Endothelial cell of umbilical vein (primary cell): Measurements from ENCODE around the gene FBXL13. TPM values are rescaled to one million over a fixed set of nuclear protein-coding genes. Genes with fewer than 3 reads are reported as not detected.

Experiments
- BruUV-seq: library from RNA; stranded (reverse); fragments of 400-500 nt; replicated peaks from 2 replicates; lab custom pipeline; 2021; lab: Mats Ljungman, UMichigan
- CTCF ChIA-PET: fragments of 300-600, 350-600 bp; sonication (Branson Sonifier 250); formaldehyde crosslinking; loops from one replicate; lab custom pipeline; 2021; ENCODE audit warnings: antibody characterized with exemption, inconsistent platforms; lab: Charles Lee
- POLR2A ChIA-PET: fragments of 300-600, 350-600 bp; sonication (Branson Sonifier 250); formaldehyde crosslinking; loops from one replicate; lab custom pipeline; 2021; ENCODE audit warnings: antibody characterized with exemption, inconsistent platforms; lab: Charles Lee
- DNase-seq: peaks from one replicate; pipeline ENCODE4 v3.0.0-alpha.2; 2011; ENCODE audit warnings: low read depth, low spot score
- FAIRE-seq: peaks from 2 replicates; lab custom pipeline; 2011; peaks lifted over from hg19 to GRCh38; lab: Jason Lieb, UNC
- H2AFZ ChIP-seq: 2 replicates; pipeline ENCODE4 v1.6.0; 2012; ENCODE audit warnings: low read depth, low read length, control low read depth, inconsistent platforms
- H3K27ac ChIP-seq: 2 replicates; pipeline ENCODE4 v1.5.1; 2011; ENCODE audit warnings: low read depth, mild to moderate bottlenecking, control low read depth, low read length, moderate library complexity; ENCODE audit not compliant: insufficient read depth
- H3K27me3 ChIP-seq, 2 experiments: 2 replicates each; pipeline versions ENCODE4 v1.6.0 to v1.6.1; 2011; ENCODE audit warnings: low read length in 2 of 2, mixed read lengths in 1 of 2; ENCODE audit not compliant: control insufficient read depth in 2 of 2, insufficient read depth in 2 of 2
- H3K36me3 ChIP-seq, 2 experiments: 2 replicates in 1 of 2; 3 replicates in 1 of 2; pipeline ENCODE4 v1.5.1; 2011; ENCODE audit warnings: low read length in 2 of 2, mild to moderate bottlenecking in 1 of 2, moderate library complexity in 1 of 2; ENCODE audit not compliant: control insufficient read depth in 2 of 2, insufficient read depth in 2 of 2; ENCODE audit errors: extremely low read depth in 1 of 2
- H3K4me1 ChIP-seq: 3 replicates; pipeline ENCODE4 v1.5.1; 2011; ENCODE audit warnings: mild to moderate bottlenecking, low read length; ENCODE audit not compliant: control insufficient read depth, insufficient read depth; ENCODE audit errors: extremely low read depth
- H3K4me2 ChIP-seq: 2 replicates; pipeline ENCODE4 v1.6.1; 2011; ENCODE audit warnings: low read length, control low read depth, mixed read lengths; ENCODE audit not compliant: insufficient read depth
- H3K4me3 ChIP-seq, 3 experiments: fragments of 200-600 bp in 1 of 3; sonication (generic), shearing (Covaris generic) in 1 of 3; replicated peaks in 1 of 3; 2 replicates each; pipeline ENCODE4 v1.5.1; 2011 to 2016; ENCODE audit warnings: control low read depth in 3 of 3, low read length in 3 of 3, mild to moderate bottlenecking in 2 of 3, inconsistent platforms in 1 of 3, low read depth in 1 of 3, moderate library complexity in 1 of 3; ENCODE audit not compliant: insufficient read depth in 1 of 3
- H3K79me2 ChIP-seq: 2 replicates; pipeline ENCODE4 v1.6.0; 2012; ENCODE audit warnings: low read length, inconsistent platforms; ENCODE audit not compliant: control insufficient read depth, insufficient read depth
- H3K9ac ChIP-seq: replicated peaks from 2 replicates; pipeline ENCODE3; 2011; ENCODE audit warnings: low read length, control low read depth; ENCODE audit not compliant: insufficient read depth; ENCODE audit errors: extremely low read depth
- H3K9me1 ChIP-seq: replicated peaks from 3 replicates; pipeline ENCODE4 v1.6.0; 2011; ENCODE audit warnings: mild to moderate bottlenecking, low read length; ENCODE audit not compliant: control insufficient read depth, insufficient read depth; ENCODE audit errors: extremely low read depth
- H3K9me3 ChIP-seq: replicated peaks from 2 replicates; pipeline ENCODE4 v1.5.1; 2012; ENCODE audit warnings: low read length, inconsistent platforms; ENCODE audit not compliant: control insufficient read depth, insufficient read depth
- H4K20me1 ChIP-seq: replicated peaks from 2 replicates; pipeline ENCODE3; 2011; ENCODE audit warnings: mild to moderate bottlenecking, low read length; ENCODE audit not compliant: control insufficient read depth, insufficient read depth; ENCODE audit errors: extremely low read depth
- FOS ChIP-seq: IDR thresholded peaks from 2 replicates; pipeline ENCODE4 v1.6.1; 2011; ENCODE audit warnings: mild to moderate bottlenecking, low read length, moderate library complexity, borderline replicate concordance; ENCODE audit not compliant: insufficient read depth
- JUN ChIP-seq: IDR thresholded peaks from 2 replicates; pipeline ENCODE4 v1.6.1; 2011; ENCODE audit warnings: borderline replicate concordance, low read depth; ENCODE audit not compliant: insufficient read length, insufficient read depth
- MYC ChIP-seq: IDR thresholded peaks from one replicate; pipeline ENCODE4 v1.6.1; 2011; ENCODE audit warnings: mild to moderate bottlenecking, low read depth, low read length
- POLR2A ChIP-seq: IDR thresholded peaks from 2 replicates; pipeline ENCODE4 v1.6.1; 2012; ENCODE audit warnings: low read depth, mild to moderate bottlenecking, control low read depth, low read length
- POLR2AphosphoS5 ChIP-seq: IDR thresholded peaks from 2 replicates; pipeline ENCODE4 v1.6.1; 2012; ENCODE audit warnings: low read depth, mild to moderate bottlenecking, control low read depth, low read length, moderate library complexity; ENCODE audit not compliant: insufficient read depth
- dilution Hi-C: fragments of 300-500 bp; cut with MboI; formaldehyde crosslinking; loops from one replicate; pipeline ENCODE4 v1.15.0; 2019; ENCODE audit warnings: low sequenced_read_pairs; ENCODE audit not compliant: extremely low pct_ligation_motif_present
- intact Hi-C: fragments of 100-400 bp; cut with micrococcal nuclease; formaldehyde crosslinking; loops from one replicate; pipeline ENCODE4 v1.10.0; 2022
- polyA plus RNA-seq, 4 experiments: library from polyadenylated mRNA; depleted of rRNA in 3 of 4; stranded (reverse) in 3 of 4; unstranded in 1 of 4; fragments of >200 nt; gene quantifications; 2 replicates each; pipeline versions ENCODE4 v1.2.1 to v1.2.3, GENCODE V29; 2011 to 2012; ENCODE audit warnings: missing spikeins in 1 of 4
- total RNA-seq: library from RNA; stranded (reverse); gene quantifications from 2 replicates; pipeline ENCODE4 v1.2.3, GENCODE V29; 2021
- TF ChIP-seq, protein P1 (sequence below), 2 donors: IDR thresholded peaks; 1 replicate in 1 of 2; 2 replicates in 1 of 2; pipeline ENCODE4 v1.5.1; 2011; ENCODE audit warnings: low read length in 2 of 2, mild to moderate bottlenecking in 2 of 2, moderate library complexity in 2 of 2, control low read depth in 1 of 2, inconsistent platforms in 1 of 2, low read depth in 1 of 2; ENCODE audit not compliant: insufficient read depth in 1 of 2; ENCODE audit errors: extremely low read depth in 1 of 2

The FBXL13 gene
- total and polyA plus RNA-seq, 2 donors (not counting 3 experiments of a cell fraction or from before 2014, with no cell fraction given) = 3.9 to 4.6 TPM

DNA sequence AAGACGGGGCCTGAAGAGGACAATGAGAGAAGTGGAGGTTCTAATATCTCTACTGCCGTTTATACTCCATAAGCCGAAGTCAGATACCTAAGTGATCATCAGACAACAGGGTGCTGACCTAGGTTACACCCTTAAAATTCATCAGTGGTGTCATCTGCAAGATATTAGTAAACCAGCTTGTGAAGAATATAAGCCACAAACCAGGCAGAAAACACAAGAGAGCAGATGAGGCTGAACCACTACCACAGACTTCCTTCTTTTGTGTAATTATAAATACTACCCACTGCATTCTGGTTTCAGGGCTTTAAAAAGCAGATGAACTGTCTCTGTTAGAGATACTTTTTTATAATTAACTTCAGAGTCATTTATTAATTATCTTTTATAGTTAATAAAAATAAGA lies 230.7 kb downstream of the FBXL13 start:
- no peak for TF ChIP-seq MYC
- no peak for TF ChIP-seq POLR2AphosphoS5
- TF ChIP-seq, protein P1, sequence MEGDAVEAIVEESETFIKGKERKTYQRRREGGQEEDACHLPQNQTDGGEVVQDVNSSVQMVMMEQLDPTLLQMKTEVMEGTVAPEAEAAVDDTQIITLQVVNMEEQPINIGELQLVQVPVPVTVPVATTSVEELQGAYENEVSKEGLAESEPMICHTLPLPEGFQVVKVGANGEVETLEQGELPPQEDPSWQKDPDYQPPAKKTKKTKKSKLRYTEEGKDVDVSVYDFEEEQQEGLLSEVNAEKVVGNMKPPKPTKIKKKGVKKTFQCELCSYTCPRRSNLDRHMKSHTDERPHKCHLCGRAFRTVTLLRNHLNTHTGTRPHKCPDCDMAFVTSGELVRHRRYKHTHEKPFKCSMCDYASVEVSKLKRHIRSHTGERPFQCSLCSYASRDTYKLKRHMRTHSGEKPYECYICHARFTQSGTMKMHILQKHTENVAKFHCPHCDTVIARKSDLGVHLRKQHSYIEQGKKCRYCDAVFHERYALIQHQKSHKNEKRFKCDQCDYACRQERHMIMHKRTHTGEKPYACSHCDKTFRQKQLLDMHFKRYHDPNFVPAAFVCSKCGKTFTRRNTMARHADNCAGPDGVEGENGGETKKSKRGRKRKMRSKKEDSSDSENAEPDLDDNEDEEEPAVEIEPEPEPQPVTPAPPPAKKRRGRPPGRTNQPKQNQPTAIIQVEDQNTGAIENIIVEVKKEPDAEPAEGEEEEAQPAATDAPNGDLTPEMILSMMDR (IDR thresholded peaks at IDR 0.05; ENCODE audit: extremely low read depth in 1 of 2, insufficient read depth in 1 of 2, low read depth in 1 of 2, low read length in 2 of 2) = no peak
- TF ChIP-seq JUN = no peak
- no peak for TF ChIP-seq FOS
- Histone ChIP-seq H3K36me3 (no peaks in the 10 kb centered on the region), H4K20me1 (no peaks in the 10 kb centered on the region), H3K4me3 (no peak overlapping the region), H3K27me3 (no peaks in the 10 kb centered on the region), H3K9me3 (no peaks in the 10 kb centered on the region), H3K9me1 (no peaks in the 10 kb centered on the region), H3K9ac (no peak overlapping the region), H3K4me2 (no peak overlapping the region), H3K4me1 (no peaks in the 10 kb centered on the region), H3K27ac (no peak overlapping the region), H3K79me2 (no peaks in the 10 kb centered on the region), H2AFZ (no peak overlapping the region)
- POLR2A ChIA-PET = no interaction called here
- CTCF ChIA-PET = no interaction called here
- dilution Hi-C loops = no loop called here
- DNase-seq = no peak
- intact Hi-C loops = no loop called here
- no TSS peak for BruUV-seq
- no peak for FAIRE-seq

GRCh38 chr7:102842284-102842683 lies 232.3 kb downstream of the FBXL13 start:
- no peaks in the 10 kb centered on the region for H3K4me1 ChIP-seq
- H3K27me3 ChIP-seq = no peaks in the 10 kb centered on the region
- no peak overlapping the region for H2AFZ ChIP-seq
- H3K4me3 ChIP-seq = no peak overlapping the region
- ChIA-PET POLR2A (no interaction called here), CTCF (no interaction called here)
- H3K4me2 ChIP-seq = no peak overlapping the region
- no peaks in the 10 kb centered on the region for H3K9me3 ChIP-seq
- dilution Hi-C loops = no loop called here
- no peaks in the 10 kb centered on the region for H3K36me3 ChIP-seq
- no peaks in the 10 kb centered on the region for H3K79me2 ChIP-seq
- no peaks in the 10 kb centered on the region for H3K9me1 ChIP-seq
- no peak overlapping the region for H3K27ac ChIP-seq
- FAIRE-seq (no peak), DNase-seq (no peak)
- H4K20me1 ChIP-seq = no peaks in the 10 kb centered on the region
- no TSS peak for BruUV-seq
- no peak for TF ChIP-seq FOS
- TF ChIP-seq POLR2A = no peak
- TF ChIP-seq, protein P1 (IDR thresholded peaks at IDR 0.05; ENCODE audit: extremely low read depth in 1 of 2, insufficient read depth in 1 of 2, low read depth in 1 of 2, low read length in 2 of 2) = no peak
- TF ChIP-seq POLR2AphosphoS5 = no peak
- TF ChIP-seq JUN = no peak
- no peak for TF ChIP-seq MYC
- no peak overlapping the region for H3K9ac ChIP-seq
- intact Hi-C loops = no loop called here
